Activated B cell treated with CpG ODN at 0.5 μM for 24 hours (primary cell): ENCODE measurements around the gene PITX2. TPM values are rescaled to one million over a fixed set of nuclear protein-coding genes. Genes with fewer than 3 reads are reported as not detected.

Source experiments
- ATAC-seq: fragments of 200-7000 bp; cut with Tn5 transposase; one replicate; pipeline ENCODE4 v1.10.0; 2021; ENCODE audit warnings: low read depth, mild to moderate bottlenecking, moderate library complexity
- CTCF ChIA-PET: fragments of 350-600 bp; sonication (Branson Sonifier 250); formaldehyde crosslinking; loops from one replicate; lab custom pipeline; 2021; ENCODE audit warnings: antibody characterized with exemption; lab: Charles Lee
- POLR2A ChIA-PET: fragments of 350-600 bp; sonication (Branson Sonifier 250); formaldehyde crosslinking; loops from one replicate; lab custom pipeline; 2021; ENCODE audit warnings: antibody characterized with exemption; lab: Charles Lee
- DNase-seq: peaks from one replicate; pipeline ENCODE4 v3.0.0; 2022
- H3K27ac Mint-ChIP-seq: one replicate; pipeline ENCODE4 v1.8.0; 2020; ENCODE audit warnings: mixed read lengths
- H3K27me3 Mint-ChIP-seq: one replicate; pipeline ENCODE4 v1.8.0; 2021; ENCODE audit warnings: mixed read lengths
- H3K36me3 Mint-ChIP-seq: one replicate; pipeline ENCODE4 v1.8.0; 2021; ENCODE audit warnings: low read depth, mixed read lengths
- H3K4me1 Mint-ChIP-seq: one replicate; pipeline ENCODE4 v1.8.0; 2021; ENCODE audit warnings: mixed read lengths
- H3K4me3 Mint-ChIP-seq: one replicate; pipeline ENCODE4 v1.8.0; 2020; ENCODE audit warnings: mild to moderate bottlenecking, mixed read lengths
- H3K9me3 Mint-ChIP-seq: one replicate; pipeline ENCODE4 v1.8.0; 2020; ENCODE audit warnings: mixed read lengths
- intact Hi-C: fragments of 100-400 bp; cut with micrococcal nuclease; formaldehyde crosslinking; loops from one replicate; pipeline ENCODE4 v1.15.1; 2024
- total RNA-seq: library from RNA; stranded (reverse); gene quantifications from 2 replicates; pipeline ENCODE4 v1.2.3, GENCODE V29; 2022
- TF ChIP-seq, protein P1 (sequence below): fragments of 200-600 bp; IDR thresholded peaks from one replicate; pipeline ENCODE4 v1.8.0; 2022; ENCODE audit warnings: antibody characterized with exemption, mild to moderate bottlenecking

PITX2 gene
- total RNA-seq, 1 donor from 2014 or later, result not detected

- DNase-seq (no peak), ATAC-seq (no peak)
- Mint-ChIP-seq H3K27me3 (peaks cover 5% of the 10 kb centered on the region), H3K36me3 (no peaks in the 10 kb centered on the region), H3K4me3 (no peak overlapping the region), H3K9me3 (no peaks in the 10 kb centered on the region), H3K27ac (no peak overlapping the region), H3K4me1 (no peaks in the 10 kb centered on the region)
- TF ChIP-seq, protein P1, sequence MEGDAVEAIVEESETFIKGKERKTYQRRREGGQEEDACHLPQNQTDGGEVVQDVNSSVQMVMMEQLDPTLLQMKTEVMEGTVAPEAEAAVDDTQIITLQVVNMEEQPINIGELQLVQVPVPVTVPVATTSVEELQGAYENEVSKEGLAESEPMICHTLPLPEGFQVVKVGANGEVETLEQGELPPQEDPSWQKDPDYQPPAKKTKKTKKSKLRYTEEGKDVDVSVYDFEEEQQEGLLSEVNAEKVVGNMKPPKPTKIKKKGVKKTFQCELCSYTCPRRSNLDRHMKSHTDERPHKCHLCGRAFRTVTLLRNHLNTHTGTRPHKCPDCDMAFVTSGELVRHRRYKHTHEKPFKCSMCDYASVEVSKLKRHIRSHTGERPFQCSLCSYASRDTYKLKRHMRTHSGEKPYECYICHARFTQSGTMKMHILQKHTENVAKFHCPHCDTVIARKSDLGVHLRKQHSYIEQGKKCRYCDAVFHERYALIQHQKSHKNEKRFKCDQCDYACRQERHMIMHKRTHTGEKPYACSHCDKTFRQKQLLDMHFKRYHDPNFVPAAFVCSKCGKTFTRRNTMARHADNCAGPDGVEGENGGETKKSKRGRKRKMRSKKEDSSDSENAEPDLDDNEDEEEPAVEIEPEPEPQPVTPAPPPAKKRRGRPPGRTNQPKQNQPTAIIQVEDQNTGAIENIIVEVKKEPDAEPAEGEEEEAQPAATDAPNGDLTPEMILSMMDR, result no peak
- POLR2A ChIA-PET, result no interaction called here
- intact Hi-C loops, result no loop called here
- CTCF ChIA-PET, result no interaction called here
Measured at GRCh38 chr4:110653321-110654253, 30.7 kb upstream of the PITX2 start.

- TF ChIP-seq, protein P1, result no peak
- peaks cover 55% of the 10 kb centered on the region for H3K27me3 Mint-ChIP-seq
Measured at GRCh38 chr4:110644008-110644407, 21.1 kb upstream of the PITX2 start.

GRCh38 chr4:110643096-110643495 is 20.2 kb upstream of the PITX2 start:
- POLR2A ChIA-PET, result no interaction called here
- Mint-ChIP-seq H3K36me3 (no peaks in the 10 kb centered on the region), H3K9me3 (no peaks in the 10 kb centered on the region), H3K4me3 (no peak overlapping the region), H3K4me1 (no peaks in the 10 kb centered on the region), H3K27me3 (peaks cover 62% of the 10 kb centered on the region), H3K27ac (no peak overlapping the region)
- TF ChIP-seq, protein P1, result no peak
- ATAC-seq, result no peak
- DNase-seq, result no peak
- intact Hi-C loops, result no loop called here
- CTCF ChIA-PET, result no interaction called here

More at GRCh38 chr4:110644008-110644407, 21.1 kb upstream of the PITX2 start:
- intact Hi-C loops, result no loop called here
- H3K9me3 Mint-ChIP-seq, result no peaks in the 10 kb centered on the region
- DNase-seq (no peak), ATAC-seq (no peak)
- ChIA-PET CTCF (no interaction called here), POLR2A (no interaction called here)
- no peaks in the 10 kb centered on the region for H3K4me1 Mint-ChIP-seq
- H3K27ac Mint-ChIP-seq, result no peak overlapping the region
- H3K36me3 Mint-ChIP-seq, result no peaks in the 10 kb centered on the region
- H3K4me3 Mint-ChIP-seq, result no peak overlapping the region

- Mint-ChIP-seq H3K36me3 (no peaks in the 10 kb centered on the region), H3K9me3 (peaks cover 2% of the 10 kb centered on the region), H3K4me3 (no peak overlapping the region), H3K27ac (no peak overlapping the region), H3K4me1 (no peaks in the 10 kb centered on the region), H3K27me3 (peaks cover 74% of the 10 kb centered on the region)
- ATAC-seq (no peak), DNase-seq (no peak)
- ChIA-PET POLR2A (no interaction called here), CTCF (interaction anchor here (0.7 kb wide), 1 partner anchor 635 kb away, joined by 3 read pairs; no protein-coding TSS in a partner anchor)
- intact Hi-C loops, result no loop called here
- TF ChIP-seq, protein P1, result no peak
Measured at GRCh38 chr4:110641218-110641617, 18.3 kb upstream of the PITX2 start.

GRCh38 chr4:110640576-110640975 is 17.7 kb upstream of the PITX2 start:
- intact Hi-C loops, result no loop called here
- Mint-ChIP-seq H3K36me3 (no peaks in the 10 kb centered on the region), H3K9me3 (peaks cover 2% of the 10 kb centered on the region), H3K27ac (no peak overlapping the region), H3K27me3 (peaks cover 73% of the 10 kb centered on the region), H3K4me1 (no peaks in the 10 kb centered on the region), H3K4me3 (no peak overlapping the region)
- POLR2A ChIA-PET, result no interaction called here
- CTCF ChIA-PET, result interaction anchor here (0.7 kb wide), 1 partner anchor 635 kb away, joined by 3 read pairs; no protein-coding TSS in a partner anchor
- ATAC-seq (no peak), DNase-seq (no peak)
- TF ChIP-seq, protein P1, result no peak
